Stimulated activated CD8-positive, alpha-beta memory T cell treated with anti-CD3 and anti-CD28 coated beads, Interleukin-12 subunit alpha, Interleukin-12 subunit beta, amount 100 ng/mL, for 1 hour (primary cell): Measurements from ENCODE around the gene TFB1M.
"Not testable (repeated sequence)": the region's sequence is repeated elsewhere in the genome, so short reads cannot be mapped to it uniquely, and the experiment has no call there.

Source experiments
- DNase-seq: peaks from one replicate; pipeline ENCODE4 v3.0.0-alpha.2; 2020; ENCODE audit warnings: low read depth

Gene TFB1M

GRCh38 chr6:155297669-155298068 is 16.6 kb downstream of the TFB1M start:
- no peak for DNase-seq

DNA sequence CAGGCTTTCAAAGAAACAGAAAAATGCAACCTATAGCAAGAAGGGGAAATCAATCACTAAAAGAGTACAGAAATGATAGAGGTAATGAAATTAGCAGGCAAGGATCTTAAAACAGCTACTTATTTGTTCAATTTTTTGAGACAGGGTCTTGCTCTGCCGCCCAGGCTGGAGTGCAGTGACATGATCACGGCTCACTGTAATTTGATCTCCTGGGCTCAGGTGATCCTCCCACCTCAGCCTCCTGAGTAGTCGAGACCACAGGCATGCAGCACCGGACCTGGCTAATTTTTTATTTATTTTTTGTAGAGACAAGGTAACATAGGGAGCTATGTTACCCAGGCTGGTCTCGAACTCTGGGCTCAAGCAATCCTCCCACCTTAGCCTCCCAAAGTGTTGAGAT is 21.6 kb downstream of the TFB1M start:
- no peak for DNase-seq

- DNase-seq, result no peak
Observed at GRCh38 chr6:155291291-155291690, 23.0 kb downstream of the TFB1M start.

DNA sequence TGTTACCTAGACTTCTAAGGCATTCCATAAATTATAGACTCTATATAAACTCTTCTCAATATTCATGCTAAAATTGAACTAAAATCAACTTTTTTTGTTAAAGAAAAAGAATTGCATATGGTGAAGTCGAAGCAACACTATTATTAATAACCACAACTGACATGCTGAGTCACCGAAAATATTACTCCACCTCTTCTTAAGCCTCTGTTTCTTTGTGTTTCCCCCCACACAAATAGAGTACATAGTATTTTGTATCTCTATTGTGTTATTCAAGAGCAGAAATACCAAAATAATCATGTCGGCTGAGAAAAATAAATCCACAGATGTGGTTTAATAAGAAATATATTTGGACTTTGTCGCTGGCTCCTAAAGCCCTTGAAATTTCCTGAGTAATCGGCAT is 23.8 kb downstream of the TFB1M start:
- DNase-seq, result no peak

GRCh38 chr6:155287762-155288161 is 26.5 kb downstream of the TFB1M start:
- no peak for DNase-seq

GRCh38 chr6:155284775-155285174 is 29.5 kb downstream of the TFB1M start:
- no peak for DNase-seq

DNA sequence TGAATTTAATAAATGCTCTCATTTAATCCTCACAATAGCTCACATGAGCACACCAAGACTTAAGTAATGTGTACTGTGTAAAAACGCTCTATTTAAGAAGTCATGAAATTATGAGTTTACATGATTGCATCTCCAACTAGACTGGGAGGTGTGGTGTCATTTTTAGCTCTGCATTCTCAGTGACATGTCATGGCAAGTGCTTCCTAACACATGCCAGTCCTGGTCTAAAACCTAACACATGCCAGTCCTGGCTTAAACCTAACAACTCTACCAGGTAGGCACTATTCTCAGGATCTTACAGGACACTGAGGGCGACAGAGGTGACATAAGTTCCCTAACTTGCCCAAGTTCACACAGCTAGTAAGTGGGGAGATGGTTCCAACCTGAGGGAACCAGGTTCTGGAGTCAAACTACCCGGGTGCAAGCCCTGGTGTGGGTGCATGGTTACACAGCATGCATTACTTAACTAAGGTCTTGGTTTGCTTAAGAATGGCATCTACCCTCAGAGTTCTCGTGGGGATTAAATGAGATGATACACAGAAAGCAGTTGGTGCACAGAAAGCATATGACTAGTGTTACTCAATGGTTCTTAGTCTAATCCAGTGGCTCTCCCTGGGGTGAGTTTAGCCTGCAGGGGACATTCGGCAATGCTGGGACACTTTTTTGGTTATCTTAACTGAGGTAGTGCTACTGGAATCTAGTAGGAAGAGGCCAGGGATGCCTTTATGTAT is 35.8 kb downstream of the TFB1M start:
- no peak for DNase-seq

- no peak for DNase-seq
Observed at GRCh38 chr6:155276638-155277037, 37.6 kb downstream of the TFB1M start.

- DNase-seq, result no peak
Observed at GRCh38 chr6:155275808-155276480, 38.3 kb downstream of the TFB1M start.

DNA sequence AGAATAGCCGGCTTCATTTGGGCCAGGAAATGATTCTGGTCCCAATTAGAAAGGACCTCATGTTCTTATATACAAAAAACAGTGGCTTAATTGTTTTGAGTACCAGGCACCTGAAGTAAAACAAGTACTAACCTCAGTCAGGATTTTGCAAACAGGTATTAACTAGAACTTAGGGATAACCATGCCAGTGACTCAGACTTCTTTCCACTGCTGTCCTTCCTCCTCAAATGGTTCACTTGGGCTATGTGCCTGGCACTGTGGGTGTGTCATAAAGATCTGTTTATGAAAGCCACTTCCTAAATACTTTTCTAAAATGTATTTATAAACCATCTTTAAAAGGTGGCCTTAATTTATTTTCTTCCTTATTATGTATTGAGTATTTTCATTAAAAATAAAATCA is 39.8 kb downstream of the TFB1M start:
- DNase-seq, result no peak

GRCh38 chr6:155274106-155274505 is 40.2 kb downstream of the TFB1M start:
- no peak for DNase-seq

- no peak for DNase-seq
Observed at GRCh38 chr6:155273431-155273830, 40.9 kb downstream of the TFB1M start.

GRCh38 chr6:155272353-155273232 is 41.7 kb downstream of the TFB1M start:
- DNase-seq, result no peak

- no peak for DNase-seq
Observed at GRCh38 chr6:155271145-155271544, 43.1 kb downstream of the TFB1M start.

- DNase-seq, result no peak
Observed at GRCh38 chr6:155270561-155271091, 43.7 kb downstream of the TFB1M start.

GRCh38 chr6:155269765-155270164 is 44.5 kb downstream of the TFB1M start:
- DNase-seq, result no peak

DNA sequence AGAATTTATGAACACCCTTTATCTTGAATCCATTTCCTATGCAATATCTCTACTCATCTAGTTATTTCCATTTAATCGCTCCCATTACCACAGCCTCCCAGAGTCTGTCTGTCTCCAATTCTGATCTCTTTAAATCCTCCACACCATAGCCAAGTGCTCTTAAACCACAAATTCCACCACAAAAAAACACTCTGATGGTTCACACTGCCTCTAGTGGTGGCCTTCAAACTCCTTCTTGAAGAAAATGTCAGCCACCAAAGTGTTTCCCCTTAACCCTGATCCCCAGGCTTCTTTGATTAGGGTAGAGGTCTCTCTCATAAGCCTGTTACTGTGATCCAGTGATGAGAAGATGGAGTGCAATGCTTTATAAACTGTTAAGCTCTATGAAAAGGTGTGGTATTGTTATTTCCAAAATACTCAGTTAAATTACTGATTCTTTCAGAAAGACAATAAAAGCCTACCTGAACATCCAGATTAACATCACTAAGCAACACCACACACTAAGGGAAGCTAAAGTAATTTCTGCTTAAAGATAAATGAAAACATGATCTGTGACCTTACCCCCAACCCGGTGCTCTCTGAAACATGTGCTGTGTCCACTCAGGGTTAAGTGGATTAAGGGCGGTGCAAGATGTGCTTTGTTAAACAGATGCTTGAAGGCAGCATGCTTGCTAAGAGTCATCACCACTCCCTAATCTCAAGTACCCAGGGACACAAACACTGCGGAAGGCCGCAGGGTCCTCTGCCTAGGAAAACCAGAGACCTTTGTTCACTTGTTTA is 46.0 kb downstream of the TFB1M start:
- DNase-seq, result not testable (repeated sequence)

DNA sequence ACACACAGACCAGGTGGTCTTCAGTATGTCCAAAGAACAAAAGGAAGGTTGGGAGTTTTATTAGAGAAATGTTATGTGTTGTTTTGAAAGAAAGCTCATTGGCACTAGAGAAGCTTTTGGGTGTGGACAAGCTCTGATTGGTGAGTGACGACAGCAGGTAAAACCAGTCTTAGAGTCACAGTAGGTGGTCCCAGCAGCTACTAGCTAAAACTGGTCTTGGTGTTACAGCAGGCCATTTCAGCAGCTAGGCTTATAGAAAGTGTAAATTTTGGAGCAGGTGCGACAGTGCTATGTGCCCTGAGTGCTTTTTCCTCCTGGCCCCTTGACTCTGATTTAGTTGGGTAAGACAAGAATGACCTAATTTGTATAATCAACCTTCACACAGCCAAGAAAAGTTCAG is 46.9 kb downstream of the TFB1M start:
- DNase-seq, result no peak

DNA sequence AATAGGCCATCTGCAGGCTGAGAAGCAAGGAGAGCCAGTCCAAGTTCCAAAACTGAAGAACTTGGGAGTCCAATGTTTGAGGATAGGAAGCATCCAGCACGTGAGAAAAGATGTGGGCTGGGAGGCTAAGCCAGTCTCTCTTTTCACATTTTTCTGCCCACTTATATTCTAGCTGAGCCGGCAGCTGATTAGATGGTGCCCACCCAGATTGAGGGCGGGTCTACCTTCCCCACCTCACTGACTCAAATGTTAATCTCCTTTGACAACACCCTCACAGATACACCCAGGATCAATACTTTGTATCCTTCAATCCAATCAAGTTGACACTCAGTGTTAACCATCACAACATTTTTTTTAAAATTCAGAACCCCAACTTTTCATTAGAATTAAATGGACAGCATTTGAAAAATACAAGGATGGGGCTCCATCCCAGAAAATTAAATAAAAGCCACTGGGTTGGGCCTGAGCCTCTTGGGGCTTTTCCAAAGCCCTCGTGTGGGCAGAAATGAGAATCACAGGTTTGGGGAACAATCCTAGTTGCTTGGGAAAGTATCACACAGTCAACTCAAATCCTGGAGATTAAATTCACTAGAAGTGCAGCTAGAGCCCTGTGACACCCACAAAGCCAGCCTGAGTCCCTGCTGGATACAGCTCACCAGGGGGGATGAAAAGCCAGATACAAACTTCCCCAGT is 48.3 kb downstream of the TFB1M start:
- DNase-seq, result no peak

DNA sequence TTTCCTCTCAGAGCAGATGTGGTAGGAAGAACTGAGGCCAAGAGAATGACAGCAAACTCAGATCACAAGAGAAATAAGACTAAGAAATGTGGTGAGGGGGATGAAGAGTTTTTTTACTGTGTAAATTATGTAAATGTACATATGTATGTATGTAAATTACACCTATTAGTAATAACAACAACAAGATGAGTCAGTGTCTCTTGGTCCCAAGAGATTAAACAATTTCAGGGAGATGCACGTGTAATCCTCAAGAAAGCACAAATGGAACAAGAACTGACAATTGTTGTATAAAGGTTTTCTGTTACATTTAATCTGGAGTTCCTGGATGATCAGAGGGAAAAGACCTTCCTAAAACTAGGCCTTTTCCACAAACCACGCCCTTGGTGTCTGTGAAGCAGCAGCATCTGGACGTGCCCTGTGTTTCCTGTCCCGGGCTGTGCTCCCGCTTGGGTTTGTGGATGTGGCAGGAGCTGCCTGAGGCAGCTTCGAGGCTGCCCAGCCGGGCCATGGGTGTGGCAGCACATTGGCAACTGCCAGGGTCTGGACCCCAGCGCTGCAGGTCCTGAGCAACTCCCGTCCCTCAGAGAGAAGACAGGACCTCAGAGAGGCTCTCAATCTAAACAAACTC is 49.5 kb downstream of the TFB1M start:
- no peak for DNase-seq
